GM19023 (cell line): ENCODE data around the gene MEIOSIN.
"Not testable (repeated sequence)": the region's sequence is repeated elsewhere in the genome, so short reads cannot be mapped to it uniquely, and the experiment has no call there.

Experiments
- ATAC-seq: cut with Tn5 transposase; IDR thresholded peaks from one replicate; pipeline ENCODE4 v1.9.1; 2021; ENCODE audit warnings: mild to moderate bottlenecking, moderate library complexity; ENCODE audit not compliant: unreplicated experiment

Gene MEIOSIN

GRCh38 chr19:45793876-45794275, 60.6 kb downstream of the MEIOSIN start:
- ATAC-seq, result no peak

GRCh38 chr19:45794627-45795026, 61.4 kb downstream of the MEIOSIN start:
- no peak for ATAC-seq

- ATAC-seq, result no peak
These were observed 65.8 kb downstream of the MEIOSIN start for GRCh38 chr19:45798995-45799517.

- not testable (repeated sequence) for ATAC-seq
These were observed 66.3 kb downstream of the MEIOSIN start for GRCh38 chr19:45799541-45799940.

- ATAC-seq, result no peak
These were observed 66.9 kb downstream of the MEIOSIN start for GRCh38 chr19:45800070-45800553.

- no peak for ATAC-seq
These were observed 68.5 kb downstream of the MEIOSIN start for GRCh38 chr19:45801603-45802175.

- ATAC-seq, result no peak
These were observed 71.1 kb downstream of the MEIOSIN start for GRCh38 chr19:45804140-45804958.

- no peak for ATAC-seq
These were observed 71.7 kb downstream of the MEIOSIN start for GRCh38 chr19:45804959-45805230.

GRCh38 chr19:45805719-45806118, 72.5 kb downstream of the MEIOSIN start:
- ATAC-seq, result no peak

GRCh38 chr19:45809643-45810159, 76.5 kb downstream of the MEIOSIN start:
- no peak for ATAC-seq

GRCh38 chr19:45812297-45812696, 79.1 kb downstream of the MEIOSIN start:
- no peak for ATAC-seq
